HG03558 (cell line): ENCODE results near the gene NT5DC2.
"Not testable (repeated sequence)": the region's sequence is repeated elsewhere in the genome, so short reads cannot be mapped to it uniquely, and the experiment has no call there.

ENCODE experiments used
- ATAC-seq: cut with Tn5 transposase; IDR thresholded peaks from one replicate; pipeline ENCODE4 v1.9.1; 2021; ENCODE audit warnings: moderate number of reproducible peaks; ENCODE audit not compliant: unreplicated experiment; ENCODE audit errors: extremely low read depth

Gene NT5DC2

DNA sequence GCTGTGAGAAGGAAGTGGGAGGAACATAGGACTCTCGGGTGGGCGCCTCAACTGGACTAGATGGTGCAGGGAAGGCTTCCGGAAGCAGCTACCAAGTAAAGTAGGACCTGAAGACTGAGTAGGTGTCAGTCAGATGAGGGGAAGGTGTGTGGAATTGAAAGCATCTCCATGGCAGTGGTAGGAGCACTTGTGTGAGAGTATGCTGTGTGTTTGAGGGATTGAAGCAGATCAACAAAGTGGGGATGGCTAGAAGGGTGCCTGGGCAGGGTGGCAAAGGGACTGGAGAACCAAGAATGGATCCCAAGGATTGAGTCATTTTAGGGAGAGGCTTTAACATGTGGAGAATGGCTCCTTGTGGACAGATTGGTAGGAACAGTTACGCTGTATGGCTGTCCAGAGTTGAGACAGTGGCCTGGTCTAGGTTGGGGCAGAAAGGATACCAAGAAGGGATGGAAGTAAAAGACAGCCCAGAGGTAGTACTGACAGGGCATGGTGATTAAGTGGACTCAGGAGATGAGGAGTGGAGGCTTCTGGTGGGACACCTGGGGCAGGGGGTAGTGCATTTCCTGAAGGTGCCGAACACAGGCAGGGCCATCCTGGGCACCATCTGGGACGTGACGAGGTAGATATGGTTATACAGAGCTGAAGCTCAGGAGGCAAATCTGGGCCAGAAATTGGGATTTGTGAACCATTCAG is 4.2 kb upstream of the NT5DC2 start:
- ATAC-seq, result no peak

DNA sequence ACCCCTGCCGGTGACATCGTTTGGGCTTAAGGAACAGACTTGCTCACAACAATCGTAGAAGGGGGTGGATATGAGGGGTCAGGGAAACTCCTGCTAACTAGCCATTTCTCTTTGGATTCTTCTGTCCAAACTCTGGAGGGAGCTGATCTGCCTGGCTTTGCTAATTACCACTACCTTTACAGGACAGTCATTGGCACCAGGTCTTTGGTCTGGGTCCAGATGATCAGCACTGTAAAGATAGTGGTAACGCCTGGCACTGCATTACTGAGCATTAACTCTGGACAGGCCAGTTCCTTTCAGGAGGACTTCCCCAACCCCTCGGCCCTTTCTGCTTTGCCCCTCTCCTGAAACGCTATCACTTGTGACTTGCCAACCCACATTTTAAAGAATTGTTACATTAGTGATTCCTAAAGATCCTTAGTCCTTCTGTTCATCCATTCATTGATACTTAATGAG is 3.5 kb upstream of the NT5DC2 start:
- no peak for ATAC-seq

DNA sequence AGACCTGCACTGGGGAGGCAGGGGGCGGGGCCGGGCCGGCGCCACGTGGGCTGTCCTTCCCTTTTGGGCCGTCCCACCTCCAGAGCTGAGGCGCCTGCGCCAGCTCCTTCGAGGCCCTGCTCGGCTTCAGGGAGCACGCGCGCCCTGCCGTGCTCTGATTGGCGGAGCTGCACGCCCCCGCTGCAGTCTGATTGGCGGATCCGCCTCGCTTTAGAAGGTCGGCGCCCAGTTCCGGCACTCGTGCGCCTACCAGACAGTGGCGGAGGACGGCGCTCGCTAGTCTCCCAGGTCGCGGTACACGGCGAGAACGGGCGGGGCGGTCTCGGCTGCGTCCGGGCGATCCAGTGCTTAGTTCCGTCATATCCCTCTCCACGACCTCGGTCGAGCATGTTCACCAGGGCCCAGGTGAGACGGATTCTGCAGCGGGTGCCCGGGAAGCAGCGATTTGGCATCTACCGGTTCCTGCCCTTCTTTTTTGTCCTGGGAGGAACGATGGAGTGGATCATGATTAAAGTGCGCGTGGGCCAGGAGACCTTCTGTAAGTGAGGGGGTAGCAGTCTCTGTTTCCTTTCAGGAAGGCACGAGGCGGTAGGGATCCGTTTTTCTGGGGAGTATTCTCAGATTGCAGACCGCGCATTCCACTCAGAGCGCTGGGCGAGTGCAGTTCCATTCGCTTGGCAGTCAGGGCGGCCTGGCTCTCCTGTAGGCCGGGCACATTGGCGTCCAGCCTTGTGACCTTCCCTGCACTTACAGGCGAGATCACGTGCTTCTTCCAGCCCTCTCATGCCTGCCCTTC is 2.9 kb upstream of the NT5DC2 start, which contains the start of gene UQCC5:
Gene UQCC5 (plus strand): TSS at position 237 of the 796 bp plus-strand sequence. CDS start 151 bp downstream, at position 388.
- ATAC-seq, result peak; percentile 76

DNA sequence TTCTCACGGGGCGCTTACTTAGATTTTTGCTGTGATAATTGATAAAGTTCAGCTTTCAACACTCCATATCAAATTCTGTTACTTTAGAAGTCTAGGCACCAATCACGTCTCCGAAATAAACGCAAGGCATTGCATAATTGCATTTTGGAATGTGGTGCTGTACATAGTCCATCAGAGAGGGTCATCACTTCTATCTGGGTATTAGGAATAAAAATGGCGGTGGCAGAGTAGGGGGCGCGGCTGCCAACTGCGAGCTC is 2.4 kb upstream of the NT5DC2 start:
- ATAC-seq, result no peak

DNA sequence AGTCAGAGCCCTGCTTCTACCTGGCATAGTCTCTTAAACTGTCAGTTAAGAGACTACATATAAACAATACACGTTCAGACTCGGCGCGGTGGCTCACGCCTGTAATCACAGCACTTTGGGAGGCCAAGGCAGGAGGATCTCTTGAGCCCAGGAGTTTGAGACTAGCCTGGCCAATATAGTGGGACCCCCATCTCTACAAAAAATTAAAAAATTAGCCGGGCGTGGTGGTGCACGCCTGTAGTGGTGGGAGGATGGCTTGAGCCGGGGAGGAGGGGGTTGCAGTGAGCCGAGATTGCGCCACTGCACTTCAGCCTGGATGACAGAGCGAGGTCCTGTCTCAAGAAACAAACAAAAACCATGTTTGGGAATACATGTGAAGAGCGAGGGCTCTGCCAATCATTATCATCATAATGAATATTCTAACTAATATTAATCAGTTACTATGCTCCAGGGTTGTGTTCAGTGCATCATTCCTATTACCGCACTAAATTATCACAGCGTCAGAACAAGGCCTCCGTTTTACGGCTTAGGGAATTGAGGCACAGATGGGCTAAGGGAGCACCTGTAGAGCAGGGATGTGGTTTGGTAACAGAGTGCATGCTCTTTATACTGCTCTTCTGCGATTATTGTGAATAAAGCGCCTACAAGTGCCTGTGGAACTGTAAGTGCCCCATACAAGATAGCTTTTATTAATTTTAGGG is 1.9 kb upstream of the NT5DC2 start:
- no peak for ATAC-seq

DNA sequence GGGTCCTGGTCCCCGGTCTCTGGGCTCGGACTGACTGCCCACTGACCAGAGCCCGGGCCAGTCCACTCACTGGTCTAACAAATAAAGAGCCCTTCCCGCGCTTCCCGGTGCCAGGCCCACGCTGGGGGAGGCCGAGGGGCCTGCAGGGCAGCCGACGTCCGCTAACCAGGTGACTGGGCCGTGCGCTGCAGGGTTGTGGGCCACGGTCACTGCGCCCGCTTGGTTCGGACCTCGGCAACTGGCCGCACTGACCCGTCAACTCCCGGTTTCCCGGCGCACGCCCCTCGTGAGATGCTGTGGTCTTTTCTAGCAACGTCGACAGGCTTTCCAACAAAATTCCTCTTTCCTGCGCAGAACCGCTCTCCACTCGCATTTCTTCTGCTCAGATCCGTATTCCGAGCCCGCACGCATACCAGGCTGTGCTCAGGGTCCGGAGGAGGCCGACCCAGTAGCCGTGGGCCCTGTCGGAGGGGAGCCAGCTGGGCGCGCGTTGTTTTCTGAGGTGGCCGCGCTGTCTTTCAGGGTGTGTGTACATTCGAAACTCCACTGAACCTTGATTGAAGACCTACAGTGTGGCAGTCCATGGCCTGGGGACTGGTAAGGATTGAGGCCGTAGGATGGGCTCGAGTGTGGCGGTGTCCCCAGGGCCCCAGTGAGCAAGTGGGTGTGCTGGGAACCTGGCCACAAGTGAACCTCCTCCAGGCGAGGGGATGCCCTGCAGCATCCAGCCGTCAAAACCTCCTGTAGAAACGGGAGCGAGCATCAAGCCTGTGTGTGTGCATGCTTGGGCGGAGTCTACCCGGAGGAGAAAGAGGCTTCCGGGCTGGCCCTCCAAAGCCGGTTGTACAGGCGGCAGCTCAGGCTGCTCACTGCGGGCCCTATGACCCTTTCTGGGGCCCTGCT is 875 bp upstream of the NT5DC2 start:
- no peak for ATAC-seq

DNA sequence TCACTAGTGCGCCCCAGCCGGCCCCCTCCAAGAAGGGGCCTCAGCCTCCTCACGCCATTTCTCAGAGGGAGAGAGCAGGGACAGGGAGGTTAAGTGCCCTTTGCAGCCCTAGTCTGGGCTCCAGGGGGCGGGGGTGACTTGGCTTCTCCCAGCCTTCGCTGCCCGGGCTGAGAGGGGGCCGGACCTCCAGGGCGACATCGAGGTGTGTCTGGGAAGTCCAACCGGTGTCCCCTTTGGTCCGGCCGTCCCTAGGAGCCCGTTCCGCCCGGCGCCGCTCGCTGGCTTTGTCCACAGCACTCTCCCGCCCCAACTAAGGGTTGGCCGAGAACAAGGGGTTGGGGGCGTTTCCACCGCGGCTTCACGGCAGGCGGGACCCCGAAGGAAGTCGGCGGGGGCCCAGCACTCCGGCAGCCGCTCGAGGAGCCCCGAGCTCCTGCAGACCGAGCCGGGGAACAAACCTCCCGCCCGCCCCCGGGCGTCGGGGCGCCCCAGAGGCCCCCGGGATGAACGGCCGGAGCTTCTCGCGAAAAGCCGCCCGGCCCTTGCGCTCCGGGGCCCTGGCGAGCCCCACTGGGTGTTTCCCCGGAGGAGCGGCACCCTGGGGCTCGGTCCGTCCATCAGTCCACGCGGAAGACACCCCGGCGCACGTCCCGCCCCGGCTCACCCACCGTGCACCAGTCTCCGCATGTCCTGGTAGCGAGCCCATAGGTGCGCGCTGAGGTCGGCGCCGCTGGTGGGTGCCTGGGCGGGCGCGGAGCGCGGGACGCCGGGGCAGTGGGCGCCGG is 627 bp downstream of the NT5DC2 start:
- ATAC-seq, result no peak

DNA sequence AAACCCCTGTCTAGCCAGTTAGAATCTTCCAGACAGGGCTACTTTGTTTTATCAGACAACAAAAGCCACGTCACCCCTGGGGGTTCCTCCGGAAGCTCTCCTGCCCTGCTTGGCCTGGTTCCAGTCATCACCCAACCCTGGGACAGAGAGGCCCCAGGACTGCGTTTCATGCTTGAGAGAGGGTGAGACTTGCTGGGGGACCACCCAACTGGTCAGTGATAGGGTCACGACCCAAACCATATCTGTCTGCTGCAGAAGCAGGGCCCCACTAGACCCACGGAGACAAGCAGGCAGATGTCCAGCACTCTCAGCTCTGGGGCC is 1.2 kb downstream of the NT5DC2 start:
- ATAC-seq, result no peak

DNA sequence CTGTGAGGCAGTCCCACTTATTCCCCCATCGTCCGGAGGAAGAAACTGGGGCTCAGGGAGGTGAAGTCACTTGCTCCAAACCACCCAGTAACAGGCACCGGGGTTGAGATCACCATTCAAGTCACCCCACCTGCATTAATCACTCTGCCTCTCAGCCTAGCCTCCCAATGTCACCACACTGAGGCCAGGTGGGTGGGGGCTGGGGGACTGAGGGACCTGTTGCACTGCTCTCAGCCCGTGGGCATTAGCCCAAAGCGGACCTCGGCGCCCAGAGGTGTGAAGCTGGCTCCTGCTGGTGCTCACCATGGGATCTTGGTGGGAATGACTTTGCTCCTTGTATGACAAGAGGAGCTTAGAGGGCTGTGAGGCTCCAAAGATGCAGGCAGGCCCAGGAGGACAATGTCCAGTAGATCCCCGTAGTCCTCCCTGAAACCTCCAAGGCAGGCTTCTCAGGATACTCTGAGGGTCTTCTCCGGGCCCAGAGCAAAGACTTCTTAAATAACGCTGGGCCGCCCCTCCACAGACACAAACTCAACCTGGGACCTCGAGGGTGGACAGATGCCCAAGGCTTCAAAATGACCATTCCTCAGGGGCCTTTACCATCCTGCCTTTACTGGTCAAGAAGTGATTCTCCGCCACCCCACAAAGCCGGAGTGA is 1.7 kb downstream of the NT5DC2 start:
- ATAC-seq, result no peak

DNA sequence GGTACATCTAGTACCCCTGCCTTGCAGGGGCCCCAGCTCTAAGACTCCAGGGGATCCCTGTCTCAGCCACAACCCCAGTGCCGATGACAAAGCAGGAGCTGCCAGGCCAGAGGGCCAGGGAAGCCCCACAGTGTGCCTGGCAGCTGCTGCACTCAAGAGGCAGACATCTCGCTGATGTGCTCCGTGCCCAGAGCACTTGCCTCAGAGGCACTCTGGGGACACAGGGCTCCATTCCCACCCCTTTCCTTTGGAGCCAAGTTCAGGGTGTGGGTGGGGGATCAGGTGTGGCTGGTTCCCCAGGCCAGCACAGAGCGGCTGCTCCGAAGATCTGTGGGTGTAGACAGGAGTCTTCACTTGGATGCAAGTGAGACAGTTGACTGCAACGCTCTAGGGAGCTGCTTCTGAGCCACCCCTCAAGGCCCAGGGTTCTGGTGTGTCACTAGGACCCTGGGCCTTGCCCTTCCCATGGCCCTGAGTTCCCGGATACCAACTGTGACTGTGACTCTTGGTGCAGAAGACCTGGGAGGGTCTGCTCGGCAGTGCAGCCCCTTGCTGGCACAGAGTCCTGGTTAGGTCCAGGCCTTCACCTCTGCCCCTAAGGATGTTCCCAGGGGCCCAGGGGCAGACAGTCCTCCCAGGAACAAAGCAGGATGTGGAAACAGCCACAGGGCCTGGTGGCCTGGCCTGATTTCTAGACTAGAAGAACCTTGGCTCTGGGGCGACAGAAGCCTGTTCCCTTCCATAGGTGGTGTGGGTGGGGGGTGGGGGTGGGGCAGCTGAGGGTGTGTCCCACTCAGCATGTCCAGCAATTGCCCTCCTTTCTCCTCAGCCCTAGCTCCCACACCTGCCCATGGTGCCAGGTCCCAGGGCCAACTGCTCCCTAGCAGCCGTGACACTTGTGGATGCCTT is 2.5 kb downstream of the NT5DC2 start:
- no peak for ATAC-seq

DNA sequence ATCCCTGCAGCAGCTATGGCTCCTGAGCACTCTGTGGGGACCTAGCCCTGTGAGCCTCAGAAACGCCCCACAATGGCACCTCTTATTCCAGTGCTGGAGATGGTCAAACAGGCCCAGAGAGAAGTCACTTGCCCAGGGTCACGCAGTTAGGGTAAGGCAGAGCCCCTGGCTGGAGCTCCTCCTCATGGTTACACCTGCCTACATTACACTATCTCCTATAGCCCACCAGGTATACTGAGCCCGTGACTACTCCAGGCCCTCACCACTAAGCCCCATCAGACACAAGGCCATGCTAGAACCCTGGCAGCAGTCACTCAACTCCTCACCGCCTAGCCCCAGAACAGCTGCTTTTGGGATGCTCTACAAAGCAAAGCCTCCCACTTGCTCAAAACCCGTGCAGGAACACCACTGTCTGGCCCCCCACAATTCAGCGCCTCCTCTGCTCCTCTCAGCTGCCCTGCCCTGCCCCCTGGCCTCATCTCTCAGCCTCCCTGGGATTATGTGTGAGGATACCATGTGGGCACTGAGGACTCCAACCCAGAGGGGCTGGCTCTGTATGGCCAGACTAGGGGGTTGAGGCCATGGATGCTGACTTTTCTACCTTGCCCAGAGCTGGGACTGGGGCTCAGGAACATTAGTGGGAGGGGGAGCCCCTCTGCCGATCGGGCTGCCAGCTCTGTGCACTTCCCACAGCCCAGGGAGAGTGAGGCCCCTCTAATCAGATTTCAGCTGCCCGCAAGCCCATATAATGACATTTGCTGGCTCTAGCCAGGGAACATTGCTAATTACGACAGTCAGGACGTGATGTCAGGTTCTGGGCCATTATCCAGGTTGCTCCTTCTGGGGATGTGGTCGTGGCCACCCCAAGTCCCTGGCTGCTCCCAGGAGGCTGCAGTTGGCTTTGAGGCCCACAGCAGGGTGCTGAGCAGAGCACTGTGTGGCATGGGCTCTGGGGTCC is 4.0 kb downstream of the NT5DC2 start:
- no peak for ATAC-seq

DNA sequence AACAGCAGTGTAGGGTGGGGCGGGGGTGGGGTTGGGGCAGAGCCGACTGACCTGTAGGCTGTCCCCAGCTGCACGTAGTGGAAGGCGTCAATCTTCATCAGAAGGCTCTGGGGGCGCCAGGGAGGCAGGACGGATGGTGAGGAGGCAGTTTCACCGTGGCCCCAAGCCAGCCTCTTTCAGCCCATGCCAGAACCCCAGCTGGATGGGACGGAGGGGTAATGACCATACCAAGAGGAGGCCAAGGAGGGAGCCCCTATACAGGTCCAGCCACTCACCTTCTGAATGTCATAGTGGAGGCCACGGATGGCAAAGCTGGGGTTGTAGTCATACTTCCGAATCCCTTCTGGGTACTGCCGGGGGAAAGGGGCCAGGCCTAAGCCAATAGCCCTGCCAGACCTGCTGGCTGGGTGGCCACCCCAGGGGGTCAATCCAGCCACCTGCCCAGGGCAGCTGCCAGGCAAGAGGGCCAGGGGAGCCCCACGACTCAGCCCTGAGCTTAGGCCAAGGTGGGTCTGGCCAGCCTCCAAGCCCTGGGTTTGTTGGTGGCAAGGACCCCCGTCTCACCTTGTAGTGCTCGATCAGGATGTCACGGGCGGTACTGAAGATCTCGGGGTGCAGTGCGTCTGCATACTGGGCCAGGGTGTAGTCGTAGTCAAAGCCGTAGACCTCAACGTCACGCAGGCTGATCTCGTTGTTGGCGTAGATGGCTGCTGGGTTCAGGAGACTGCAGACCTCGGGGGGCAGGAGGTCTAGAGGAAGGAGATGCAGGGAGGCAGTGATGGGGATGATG is 4.9 kb downstream of the NT5DC2 start:
- ATAC-seq, result no peak

DNA sequence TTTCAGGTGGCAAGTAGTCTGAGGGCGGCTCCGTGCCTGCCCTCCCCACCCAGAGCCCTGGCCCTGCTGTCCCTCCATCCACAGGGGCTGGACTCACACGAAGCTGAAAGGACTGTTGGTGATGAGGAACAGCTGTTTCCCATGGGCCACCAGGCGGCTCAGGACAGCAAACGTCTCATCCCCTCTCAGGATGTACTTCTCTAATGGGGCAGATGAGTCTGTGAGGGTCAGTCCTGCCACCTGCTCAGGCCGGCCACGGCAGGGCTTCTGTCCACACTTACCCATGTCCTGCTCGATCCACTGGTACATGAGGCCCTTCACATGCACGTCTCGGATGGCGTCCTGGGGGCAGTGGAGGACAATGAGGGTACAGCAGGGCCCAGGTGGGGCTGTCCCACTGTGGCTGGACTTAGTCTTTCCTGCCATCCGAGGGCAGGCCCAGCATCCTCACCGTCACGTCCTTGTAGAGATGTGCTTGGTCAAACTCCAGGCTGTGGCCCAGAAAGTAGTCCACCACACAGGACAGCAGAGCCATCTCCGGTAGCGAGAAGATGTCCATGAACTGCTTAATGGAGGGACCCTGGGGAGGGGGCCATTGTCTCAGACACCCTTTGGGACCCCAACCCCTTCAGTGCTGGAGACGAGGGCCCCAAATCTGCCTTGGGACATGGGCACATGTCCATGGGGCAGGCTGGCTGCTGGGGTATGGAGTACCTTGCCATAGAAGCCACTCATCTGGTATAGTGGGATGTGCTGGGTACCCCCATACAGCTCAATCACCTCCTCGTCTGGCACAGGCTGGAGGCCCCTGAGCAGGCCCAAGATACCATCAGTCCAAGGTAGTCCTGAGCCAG is 5.7 kb downstream of the NT5DC2 start:
- no peak for ATAC-seq

DNA sequence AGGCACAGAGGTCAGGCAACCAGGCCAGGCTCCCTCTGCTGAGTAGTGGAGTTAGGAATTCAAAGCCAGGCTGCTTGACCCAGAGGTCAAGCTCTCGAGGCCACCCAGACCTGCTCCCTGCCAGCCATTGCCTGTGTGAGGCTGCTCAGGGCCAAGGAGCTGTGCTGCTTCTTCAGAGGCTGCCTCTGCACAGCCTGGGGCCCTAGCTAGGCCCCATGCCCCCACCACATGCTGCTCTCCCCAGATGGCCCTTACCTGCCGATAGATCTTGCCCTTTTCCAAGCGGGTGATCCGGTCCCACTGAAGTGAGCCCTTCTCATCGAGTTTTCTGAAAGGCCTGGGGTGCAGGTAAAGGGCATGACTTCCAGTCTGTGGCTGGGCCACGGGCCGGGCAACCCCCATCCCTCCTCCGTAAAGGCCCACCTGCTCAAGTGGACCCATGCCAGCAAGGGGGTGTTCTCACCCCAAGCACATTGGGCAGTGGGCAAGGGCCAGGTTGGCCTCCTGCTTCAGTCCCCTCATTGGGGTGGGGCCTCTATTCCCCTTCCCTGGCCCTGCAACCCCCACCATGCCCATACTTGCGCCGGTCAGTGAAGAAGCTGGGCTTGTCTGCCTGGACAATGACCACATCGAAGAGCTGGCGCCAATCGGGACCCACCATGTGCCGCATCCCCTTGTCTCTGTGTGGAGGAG is 6.5 kb downstream of the NT5DC2 start:
- no peak for ATAC-seq

DNA sequence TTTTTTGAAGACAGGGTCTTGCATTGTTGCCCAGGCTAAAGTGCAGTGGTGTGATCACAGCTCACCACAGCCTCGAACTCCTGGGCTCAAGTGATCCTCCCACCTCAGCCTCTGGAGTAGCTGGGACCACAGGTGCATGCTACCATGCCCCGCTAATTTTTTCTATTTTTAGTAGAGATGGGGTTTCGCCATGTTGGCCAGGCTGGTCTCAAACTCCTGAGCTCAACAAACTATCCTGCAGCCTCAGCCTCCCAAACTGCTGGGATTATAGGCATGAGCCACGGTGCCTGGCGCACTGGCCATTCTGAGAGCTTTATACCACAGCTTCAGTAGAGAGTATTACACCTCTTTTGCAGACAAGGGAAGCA is 7.0 kb downstream of the NT5DC2 start:
- ATAC-seq, result not testable (repeated sequence)
